HEK293T (cell line): ENCODE measurements around the gene TRABD2A.

Source experiments
- CTCF ChIA-PET: fragments of 350-600 bp; formaldehyde crosslinking; extraction: SDS; loops from one replicate; lab custom pipeline; 2021; ENCODE audit warnings: antibody characterized with exemption, inconsistent platforms; lab: Yijun Ruan, JAX
- POLR2A ChIA-PET: fragments of 350-600 bp; formaldehyde crosslinking; extraction: SDS; loops from one replicate; lab custom pipeline; 2020; ENCODE audit warnings: antibody characterized with exemption, inconsistent platforms; lab: Yijun Ruan, JAX
- DNase-seq: peaks from one replicate; pipeline ENCODE4 v3.0.0; 2012; ENCODE audit warnings: mixed read lengths; ENCODE audit errors: extremely low spot score
- ARNT ChIP-seq: fragments of 450-650 bp; IDR thresholded peaks from 2 replicates; pipeline ENCODE4 v1.6.1; 2017; ENCODE audit warnings: mild to moderate bottlenecking
- BHLHE40 ChIP-seq: fragments of 450-650 bp; IDR thresholded peaks from 2 replicates; pipeline ENCODE4 v1.6.1; 2016; ENCODE audit warnings: mild to moderate bottlenecking, moderate library complexity, borderline replicate concordance
- CTBP1 ChIP-seq: fragments of 450-650 bp; IDR thresholded peaks from 2 replicates; pipeline ENCODE4 v1.6.1; 2016; ENCODE audit warnings: borderline replicate concordance
- ELF4 ChIP-seq: fragments of 450-650 bp; IDR thresholded peaks from 2 replicates; pipeline ENCODE4 v1.6.1; 2017; ENCODE audit warnings: antibody characterized with exemption
- FOXA1 ChIP-seq: fragments of 450-650 bp; IDR thresholded peaks from 2 replicates; pipeline ENCODE4 v1.6.1; 2016; ENCODE audit warnings: mild to moderate bottlenecking
- FOXK2 ChIP-seq: fragments of 450-650 bp; IDR thresholded peaks from 2 replicates; pipeline ENCODE4 v1.6.1; 2016; ENCODE audit warnings: mild to moderate bottlenecking
- FOXM1 ChIP-seq: fragments of 450-650 bp; IDR thresholded peaks from 2 replicates; pipeline ENCODE4 v1.6.1; 2017; ENCODE audit warnings: mild to moderate bottlenecking, borderline replicate concordance
- HDGF ChIP-seq: fragments of 450-650 bp; IDR thresholded peaks from 2 replicates; pipeline ENCODE4 v1.6.1; 2017; ENCODE audit warnings: antibody characterized with exemption, borderline replicate concordance
- L3MBTL2 ChIP-seq: fragments of 450-650 bp; conservative IDR thresholded peaks from 2 replicates; pipeline ENCODE4 v1.6.1; 2016; ENCODE audit warnings: mild to moderate bottlenecking
- LEF1 ChIP-seq: fragments of 450-650 bp; IDR thresholded peaks from 2 replicates; pipeline ENCODE4 v1.6.1; 2017; ENCODE audit warnings: mild to moderate bottlenecking, borderline replicate concordance
- NFRKB ChIP-seq: fragments of 450-650 bp; IDR thresholded peaks from 2 replicates; pipeline ENCODE4 v1.6.1; 2016; ENCODE audit warnings: mild to moderate bottlenecking, moderate library complexity
- PKNOX1 ChIP-seq: fragments of 450-650 bp; IDR thresholded peaks from 2 replicates; pipeline ENCODE4 v1.6.1; 2016
- SP1 ChIP-seq: fragments of 450-650 bp; IDR thresholded peaks from 2 replicates; pipeline ENCODE4 v1.6.1; 2017
- SUZ12 ChIP-seq: fragments of 450-650 bp; IDR thresholded peaks from 2 replicates; pipeline ENCODE4 v1.6.1; 2016; ENCODE audit warnings: mild to moderate bottlenecking
- TARDBP ChIP-seq: fragments of 450-650 bp; IDR thresholded peaks from 2 replicates; pipeline ENCODE4 v1.6.1; 2016
- ZNF384 ChIP-seq: fragments of 450-650 bp; IDR thresholded peaks from 2 replicates; pipeline ENCODE4 v1.6.1; 2016

The TRABD2A gene

GRCh38 chr2:84793641-84794040 lies 87.2 kb downstream of the TRABD2A start:
- TF ChIP-seq FOXM1 = no peak
- no peak for TF ChIP-seq FOXK2
- no peak for TF ChIP-seq SUZ12
- no peak for TF ChIP-seq NFRKB
- no peak for TF ChIP-seq LEF1
- no peak for TF ChIP-seq ELF4
- TF ChIP-seq TARDBP = no peak
- no peak for TF ChIP-seq CTBP1
- no peak for TF ChIP-seq ZNF384
- no peak for TF ChIP-seq BHLHE40
- no peak for TF ChIP-seq L3MBTL2
- TF ChIP-seq HDGF = no peak
- TF ChIP-seq PKNOX1 = no peak
- TF ChIP-seq ARNT = no peak
- no peak for DNase-seq
- POLR2A ChIA-PET = no interaction called here
- CTCF ChIA-PET = no interaction called here

- ChIA-PET POLR2A (no interaction called here), CTCF (no interaction called here)
- no peak for TF ChIP-seq SUZ12
- TF ChIP-seq CTBP1 = no peak
- TF ChIP-seq PKNOX1 = no peak
- no peak for TF ChIP-seq ARNT
- no peak for TF ChIP-seq FOXA1
- TF ChIP-seq NFRKB = no peak
- no peak for TF ChIP-seq FOXK2
- no peak for TF ChIP-seq ZNF384
- TF ChIP-seq TARDBP = no peak
- no peak for TF ChIP-seq BHLHE40
- no peak for DNase-seq
Measured at GRCh38 chr2:84792856-84793522, 87.9 kb downstream of the TRABD2A start.

GRCh38 chr2:84788498-84788897 lies 92.4 kb downstream of the TRABD2A start:
- ChIA-PET POLR2A (no interaction called here), CTCF (no interaction called here)
- no peak for DNase-seq
- TF ChIP-seq SP1 (no peak), LEF1 (no peak), PKNOX1 (no peak), SUZ12 (no peak), BHLHE40 (no peak), FOXK2 (no peak)

- ChIA-PET POLR2A (no interaction called here), CTCF (no interaction called here)
- TF ChIP-seq L3MBTL2 = no peak
- no peak for TF ChIP-seq TARDBP
- TF ChIP-seq ZNF384 = no peak
- no peak for TF ChIP-seq FOXA1
- TF ChIP-seq FOXK2 = no peak
- TF ChIP-seq FOXM1 = no peak
- no peak for TF ChIP-seq SUZ12
- TF ChIP-seq LEF1 = no peak
- no peak for TF ChIP-seq PKNOX1
- TF ChIP-seq NFRKB = no peak
- no peak for TF ChIP-seq SP1
- TF ChIP-seq BHLHE40 = no peak
- no peak for TF ChIP-seq ARNT
- no peak for TF ChIP-seq ELF4
- no peak for TF ChIP-seq CTBP1
- no peak for DNase-seq
Measured at GRCh38 chr2:84788027-84788426, 92.9 kb downstream of the TRABD2A start.

GRCh38 chr2:84786601-84787000 lies 94.3 kb downstream of the TRABD2A start:
- CTCF ChIA-PET = no interaction called here
- TF ChIP-seq SP1 = no peak
- TF ChIP-seq HDGF = no peak
- TF ChIP-seq L3MBTL2 = no peak
- TF ChIP-seq SUZ12 = no peak
- TF ChIP-seq TARDBP = no peak
- TF ChIP-seq FOXM1 = no peak
- no peak for TF ChIP-seq ZNF384
- no peak for TF ChIP-seq CTBP1
- no peak for TF ChIP-seq PKNOX1
- TF ChIP-seq BHLHE40 = no peak
- TF ChIP-seq FOXK2 = no peak
- no peak for TF ChIP-seq ARNT
- no peak for TF ChIP-seq NFRKB
- no peak for TF ChIP-seq ELF4
- TF ChIP-seq FOXA1 = no peak
- POLR2A ChIA-PET = no interaction called here
- no peak for DNase-seq
